ENCODE data around the gene MINPP1.

Gene MINPP1

DNA sequence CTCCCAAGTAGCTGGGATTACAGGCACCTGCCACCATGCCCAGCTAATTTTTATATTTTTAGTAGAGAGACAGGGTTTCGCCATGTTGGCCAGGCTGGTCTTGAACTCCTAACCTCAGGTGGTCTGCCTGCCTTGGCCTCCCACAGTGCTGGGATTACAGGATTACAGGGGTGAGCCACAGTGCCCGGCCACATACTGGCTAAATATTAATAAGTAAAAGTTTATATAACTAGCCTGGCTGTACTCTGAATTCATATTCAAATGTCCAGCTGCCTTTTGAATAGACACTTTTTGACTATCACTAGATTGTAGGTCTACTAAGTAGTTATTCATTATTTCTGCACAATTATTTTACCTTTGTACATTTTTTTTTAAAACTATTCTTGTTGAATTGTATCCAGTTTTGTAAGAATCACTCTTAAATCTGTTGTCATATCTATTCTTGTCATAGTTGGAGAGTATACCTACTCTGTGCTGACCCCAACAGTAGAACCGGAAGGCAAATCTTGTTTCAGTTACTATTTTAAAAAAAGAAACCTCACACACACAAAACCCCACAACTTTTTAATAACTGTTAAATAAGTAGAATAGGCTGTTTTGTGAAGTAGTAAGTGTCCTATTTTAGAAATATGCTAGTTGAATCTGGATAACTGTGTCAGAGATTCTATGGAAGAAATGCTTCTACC is 29.6 kb downstream of the MINPP1 start:
- Histone ChIP-seq H3K4me1 (ENCODE audit: insufficient read depth, low read length, severe bottlenecking) (no peaks in the 10 kb centered on the region), H3K4me2 (ENCODE audit: low read length) (no peak overlapping the region), H4K20me1 (ENCODE audit: insufficient read depth, low read length) (no peaks in the 10 kb centered on the region), H3K27me3 (ENCODE audit: insufficient read depth, low read length) (no peaks in the 10 kb centered on the region), H3F3A (ENCODE audit: insufficient read depth, low read length) (no peaks in the 10 kb centered on the region), H3K9me3 (ENCODE audit: low read length) (no peaks in the 10 kb centered on the region), H2AFZ (ENCODE audit: low read length) (no peak overlapping the region), H3K36me3 (ENCODE audit: insufficient read depth, low read length) (no peaks in the 10 kb centered on the region), H3K4me3 (ENCODE audit: low read depth, low read length, poor library complexity, severe bottlenecking) (no peak overlapping the region), H3K79me2 (ENCODE audit: insufficient read depth, low read length) (no peaks in the 10 kb centered on the region), H3K9ac (ENCODE audit: low read length) (no peak overlapping the region), H3K27ac (ENCODE audit: low read depth, low read length, poor library complexity, severe bottlenecking) (no peak overlapping the region), H3K9me2 (ENCODE audit: low read depth, low read length) (no peaks in the 10 kb centered on the region)
- TF ChIP-seq EZH2 (IDR thresholded peaks at IDR 0.05; ENCODE audit: borderline replicate concordance, low read length), result no peak
- TF ChIP-seq, protein P1, sequence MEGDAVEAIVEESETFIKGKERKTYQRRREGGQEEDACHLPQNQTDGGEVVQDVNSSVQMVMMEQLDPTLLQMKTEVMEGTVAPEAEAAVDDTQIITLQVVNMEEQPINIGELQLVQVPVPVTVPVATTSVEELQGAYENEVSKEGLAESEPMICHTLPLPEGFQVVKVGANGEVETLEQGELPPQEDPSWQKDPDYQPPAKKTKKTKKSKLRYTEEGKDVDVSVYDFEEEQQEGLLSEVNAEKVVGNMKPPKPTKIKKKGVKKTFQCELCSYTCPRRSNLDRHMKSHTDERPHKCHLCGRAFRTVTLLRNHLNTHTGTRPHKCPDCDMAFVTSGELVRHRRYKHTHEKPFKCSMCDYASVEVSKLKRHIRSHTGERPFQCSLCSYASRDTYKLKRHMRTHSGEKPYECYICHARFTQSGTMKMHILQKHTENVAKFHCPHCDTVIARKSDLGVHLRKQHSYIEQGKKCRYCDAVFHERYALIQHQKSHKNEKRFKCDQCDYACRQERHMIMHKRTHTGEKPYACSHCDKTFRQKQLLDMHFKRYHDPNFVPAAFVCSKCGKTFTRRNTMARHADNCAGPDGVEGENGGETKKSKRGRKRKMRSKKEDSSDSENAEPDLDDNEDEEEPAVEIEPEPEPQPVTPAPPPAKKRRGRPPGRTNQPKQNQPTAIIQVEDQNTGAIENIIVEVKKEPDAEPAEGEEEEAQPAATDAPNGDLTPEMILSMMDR (IDR thresholded peaks at IDR 0.05; ENCODE audit: low read length), result no peak

GRCh38 chr10:87538092-87539015 is 33.7 kb downstream of the MINPP1 start:
- Histone ChIP-seq H3K27me3 (ENCODE audit: insufficient read depth, low read length) (no peaks in the 10 kb centered on the region), H3K27ac (ENCODE audit: low read depth, low read length, poor library complexity, severe bottlenecking) (no peak overlapping the region), H3K79me2 (ENCODE audit: insufficient read depth, low read length) (no peaks in the 10 kb centered on the region), H3K4me3 (ENCODE audit: low read depth, low read length, poor library complexity, severe bottlenecking) (no peak overlapping the region), H3K9me3 (ENCODE audit: low read length) (no peaks in the 10 kb centered on the region), H4K20me1 (ENCODE audit: insufficient read depth, low read length) (no peaks in the 10 kb centered on the region), H3K9me2 (ENCODE audit: low read depth, low read length) (no peaks in the 10 kb centered on the region), H3K4me2 (ENCODE audit: low read length) (no peak overlapping the region), H3K36me3 (ENCODE audit: insufficient read depth, low read length) (peaks cover 5% of the 10 kb centered on the region; the same call in 1 of the 2 replicates), H3K4me1 (ENCODE audit: insufficient read depth, low read length, severe bottlenecking) (no peaks in the 10 kb centered on the region), H3F3A (ENCODE audit: insufficient read depth, low read length) (no peaks in the 10 kb centered on the region), H2AFZ (ENCODE audit: low read length) (no peak overlapping the region), H3K9ac (ENCODE audit: low read length) (no peak overlapping the region)
- TF ChIP-seq EZH2 (IDR thresholded peaks at IDR 0.05; ENCODE audit: borderline replicate concordance, low read length), result no peak
- TF ChIP-seq, protein P1 (IDR thresholded peaks at IDR 0.05; ENCODE audit: low read length), result no peak

DNA sequence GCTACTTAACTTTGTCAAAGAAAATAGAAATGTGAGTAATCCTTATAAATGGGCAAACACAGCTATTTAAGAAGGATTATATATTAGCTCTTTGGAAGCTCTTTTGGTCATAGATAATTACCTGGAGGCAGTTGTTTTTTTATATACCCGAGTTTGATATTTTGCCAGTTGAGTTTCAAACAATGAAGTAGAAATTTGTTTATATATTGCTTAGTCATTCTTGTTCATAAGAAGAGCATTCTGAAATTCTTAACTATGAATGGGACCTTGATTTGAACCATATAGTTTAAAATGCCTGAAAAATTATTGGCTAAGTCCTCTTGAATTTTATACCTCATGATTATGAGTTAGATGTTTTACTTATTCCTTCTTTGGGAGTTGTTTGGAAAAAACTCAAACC is 36.4 kb downstream of the MINPP1 start:
- Histone ChIP-seq H3K9me2 (ENCODE audit: low read depth, low read length) (no peaks in the 10 kb centered on the region), H3K4me1 (ENCODE audit: insufficient read depth, low read length, severe bottlenecking) (no peaks in the 10 kb centered on the region), H3K4me2 (ENCODE audit: low read length) (no peak overlapping the region), H3K27ac (ENCODE audit: low read depth, low read length, poor library complexity, severe bottlenecking) (no peak overlapping the region), H3K9ac (ENCODE audit: low read length) (no peak overlapping the region), H3K4me3 (ENCODE audit: low read depth, low read length, poor library complexity, severe bottlenecking) (no peak overlapping the region), H3K27me3 (ENCODE audit: insufficient read depth, low read length) (no peaks in the 10 kb centered on the region), H3K9me3 (ENCODE audit: low read length) (no peaks in the 10 kb centered on the region), H4K20me1 (ENCODE audit: insufficient read depth, low read length) (no peaks in the 10 kb centered on the region), H3K79me2 (ENCODE audit: insufficient read depth, low read length) (no peaks in the 10 kb centered on the region), H2AFZ (ENCODE audit: low read length) (no peak overlapping the region), H3F3A (ENCODE audit: insufficient read depth, low read length) (no peaks in the 10 kb centered on the region), H3K36me3 (ENCODE audit: insufficient read depth, low read length) (peaks cover 5% of the 10 kb centered on the region; the same call in 1 of the 2 replicates)
- TF ChIP-seq, protein P1 (IDR thresholded peaks at IDR 0.05; ENCODE audit: low read length), result no peak
- no peak for TF ChIP-seq EZH2 (IDR thresholded peaks at IDR 0.05; ENCODE audit: borderline replicate concordance, low read length)
